ENCODE results near the gene MBIP. TPM values are rescaled to one million over a fixed set of nuclear protein-coding genes. Genes with fewer than 3 reads are reported as not detected.

MBIP gene
- total RNA-seq (10 to 100 TPM; 15.4 to 42.9 (median 17.8) TPM), total RNA-seq (11.9 to 48.1 (median 25.3) reads per million in 29 experiments)
- 24.0 TPM for total RNA-seq (2013)

- no peaks in the 10 kb centered on the region for H3K36me3 ChIP-seq (ENCODE audit: control insufficient read depth in 2 of 2, extremely low read depth in 1 of 2, insufficient read depth in 1 of 2, low read length in 1 of 2)
- H3K36me3 Mint-ChIP-seq = no peaks in the 10 kb centered on the region
- POLR2A ChIA-PET = interaction anchor here in 1 of 2 donors (0.5 to 0.6 kb wide), 2 partner anchors 13 to 1390 kb away, joined by 4 read pairs; no protein-coding TSS in a partner anchor
Measured at GRCh38 chr14:36320200-36320896, at the start of gene MBIP. MBIP (minus strand) TSS chr14:36320637; CDS start chr14:36320588, 49 bp downstream.

GRCh38 chr14:36367985-36368774, 47.7 kb upstream of the MBIP start:
- no peak overlapping the region for H3K4me3 Mint-ChIP-seq
- CTCF ChIA-PET = interaction anchor here (0.9 to 1.4 kb wide), 3 partner anchors 9 to 10 kb away, joined by 3 read pairs; no protein-coding TSS in a partner anchor
- no peak for DNase-seq
- WGBS (ENCODE audit: insufficient coverage) = 83% methylated on average over 3 of the region's 6 CpGs
- H3K4me1 Mint-ChIP-seq = no peaks in the 10 kb centered on the region
- no peak for ATAC-seq (replicated peaks in 1 of 4)
- H3K9me3 Mint-ChIP-seq = no peaks in the 10 kb centered on the region
- H3K27me3 Mint-ChIP-seq = peaks cover 3 to 18% of the 10 kb centered on the region in 2 donors
- Histone ChIP-seq H3K4me3 (ENCODE audit: control insufficient read depth in 1 of 2, extremely low read depth in 1 of 2, low read length in 1 of 2) (no peak overlapping the region), H3K4me1 (ENCODE audit: control insufficient read depth in 1 of 2, extremely low read depth in 1 of 2, insufficient read depth in 2 of 2, low read length in 2 of 2) (no peaks in the 10 kb centered on the region), H3K9me3 (no peaks in the 10 kb centered on the region), H3K27me3 (replicated peaks in 1 of 2; ENCODE audit: control insufficient read depth in 2 of 2, extremely low read depth in 1 of 2, insufficient read depth in 2 of 2, low read length in 1 of 2) (peaks cover 4 to 6% of the 10 kb centered on the region in 2 experiments), H3K36me3 (ENCODE audit: control insufficient read depth in 2 of 2, extremely low read depth in 1 of 2, insufficient read depth in 1 of 2, low read length in 1 of 2) (no peaks in the 10 kb centered on the region), H3K27ac (ENCODE audit: low read length) (no peak overlapping the region)
- no peak overlapping the region for H3K27ac Mint-ChIP-seq
- POLR2A ChIA-PET = no interaction called here
- H3K36me3 Mint-ChIP-seq = no peaks in the 10 kb centered on the region

More at GRCh38 chr14:36320200-36320896, at the start of gene MBIP:
- DNase-seq (peak; percentile 77 to 96 (median 90)), ATAC-seq (replicated peaks in 1 of 4) (peak; percentile 94 to 97 (median 96))
- Histone ChIP-seq H3K27ac (ENCODE audit: low read length) (peak within 1 kb of the TSS; percentile 65), H3K4me3 (ENCODE audit: control insufficient read depth in 1 of 2, extremely low read depth in 1 of 2, low read length in 1 of 2) (peak within 1 kb of the TSS; percentile 96 to 99), H3K9me3 (no peaks in the 10 kb centered on the region), H3K27me3 (replicated peaks in 1 of 2; ENCODE audit: control insufficient read depth in 2 of 2, extremely low read depth in 1 of 2, insufficient read depth in 2 of 2, low read length in 1 of 2) (no peaks in the 10 kb centered on the region), H3K4me1 (ENCODE audit: control insufficient read depth in 1 of 2, extremely low read depth in 1 of 2, insufficient read depth in 2 of 2, low read length in 2 of 2) (peaks cover 4 to 9% of the 10 kb centered on the region in 2 experiments)
- CTCF ChIA-PET = interaction anchor here in 1 of 2 donors (0.6 kb wide), 1 partner anchor 178 kb away, joined by 8 read pairs; no protein-coding TSS in a partner anchor
- peaks cover 35 to 44% (median 42%) of the 10 kb centered on the region in 3 donors for H3K4me1 Mint-ChIP-seq
- H3K9me3 Mint-ChIP-seq = no peaks in the 10 kb centered on the region
- peak within 1 kb of the TSS; percentile 89 to 97 (median 96) for H3K4me3 Mint-ChIP-seq
- peaks cover 5 to 10% of the 10 kb centered on the region in 2 donors for H3K27me3 Mint-ChIP-seq
- WGBS (ENCODE audit: insufficient coverage) = 0% methylated on average over 26 of the region's 35 CpGs
- peak within 1 kb of the TSS; percentile 90 to 95 for H3K27ac Mint-ChIP-seq

GRCh38 chr14:36365766-36366165, 45.3 kb upstream of the MBIP start:
- ATAC-seq (replicated peaks in 1 of 4) (no peak), DNase-seq (no peak)
- no peaks in the 10 kb centered on the region for H3K36me3 ChIP-seq (ENCODE audit: control insufficient read depth in 2 of 2, extremely low read depth in 1 of 2, insufficient read depth in 1 of 2, low read length in 1 of 2)
- Mint-ChIP-seq H3K36me3 (no peaks in the 10 kb centered on the region), H3K4me3 (no peak overlapping the region), H3K27me3 (peaks cover 3 to 18% of the 10 kb centered on the region in 2 donors), H3K4me1 (no peaks in the 10 kb centered on the region), H3K9me3 (no peaks in the 10 kb centered on the region), H3K27ac (no peak overlapping the region)
- ChIA-PET POLR2A (no interaction called here), CTCF (interaction anchor here in 1 of 2 donors (1.0 kb wide), 1 partner anchor 9 kb away, joined by 4 read pairs; no protein-coding TSS in a partner anchor)
- no peaks in the 10 kb centered on the region for H3K9me3 ChIP-seq
- 67% methylated on average over 1 of the region's 2 CpGs for WGBS (ENCODE audit: insufficient coverage)
- no peak overlapping the region for H3K27ac ChIP-seq (ENCODE audit: low read length)
- H3K27me3 ChIP-seq (replicated peaks in 1 of 2; ENCODE audit: control insufficient read depth in 2 of 2, extremely low read depth in 1 of 2, insufficient read depth in 2 of 2, low read length in 1 of 2) = peaks cover 4 to 9% of the 10 kb centered on the region in 2 experiments
- H3K4me3 ChIP-seq (ENCODE audit: control insufficient read depth in 1 of 2, extremely low read depth in 1 of 2, low read length in 1 of 2) = no peak overlapping the region
- no peaks in the 10 kb centered on the region for H3K4me1 ChIP-seq (ENCODE audit: control insufficient read depth in 1 of 2, extremely low read depth in 1 of 2, insufficient read depth in 2 of 2, low read length in 2 of 2)

- POLR2A ChIA-PET = no interaction called here
- H3K36me3 Mint-ChIP-seq = no peaks in the 10 kb centered on the region
- no peak overlapping the region for H3K4me3 Mint-ChIP-seq
- H3K27ac Mint-ChIP-seq = no peak overlapping the region
- no peaks in the 10 kb centered on the region for H3K4me1 ChIP-seq (ENCODE audit: control insufficient read depth in 1 of 2, extremely low read depth in 1 of 2, insufficient read depth in 2 of 2, low read length in 2 of 2)
- no peak overlapping the region for H3K4me3 ChIP-seq (ENCODE audit: control insufficient read depth in 1 of 2, extremely low read depth in 1 of 2, low read length in 1 of 2)
- H3K27ac ChIP-seq (ENCODE audit: low read length) = no peak overlapping the region
- peaks cover 4 to 9% of the 10 kb centered on the region in 2 experiments for H3K27me3 ChIP-seq (replicated peaks in 1 of 2; ENCODE audit: control insufficient read depth in 2 of 2, extremely low read depth in 1 of 2, insufficient read depth in 2 of 2, low read length in 1 of 2)
- WGBS (ENCODE audit: insufficient coverage) = 100% methylated on average over 2 of the region's 2 CpGs
- DNase-seq = no peak
- H3K9me3 Mint-ChIP-seq = no peaks in the 10 kb centered on the region
- no peaks in the 10 kb centered on the region for H3K4me1 Mint-ChIP-seq
- H3K27me3 Mint-ChIP-seq = peaks cover 3 to 18% of the 10 kb centered on the region in 2 donors
- no peaks in the 10 kb centered on the region for H3K9me3 ChIP-seq
- no peak for ATAC-seq (replicated peaks in 1 of 4)
- no peaks in the 10 kb centered on the region for H3K36me3 ChIP-seq (ENCODE audit: control insufficient read depth in 2 of 2, extremely low read depth in 1 of 2, insufficient read depth in 1 of 2, low read length in 1 of 2)
- CTCF ChIA-PET = no interaction called here
Measured at GRCh38 chr14:36363704-36364103, 43.3 kb upstream of the MBIP start.

GRCh38 chr14:36362648-36363047, 42.2 kb upstream of the MBIP start:
- no peaks in the 10 kb centered on the region for H3K4me1 ChIP-seq (ENCODE audit: control insufficient read depth in 1 of 2, extremely low read depth in 1 of 2, insufficient read depth in 2 of 2, low read length in 2 of 2)
- DNase-seq = no peak
- Mint-ChIP-seq H3K4me1 (no peaks in the 10 kb centered on the region), H3K4me3 (no peak overlapping the region), H3K27me3 (peaks cover 3 to 16% of the 10 kb centered on the region in 2 donors), H3K27ac (no peak overlapping the region), H3K9me3 (no peaks in the 10 kb centered on the region), H3K36me3 (no peaks in the 10 kb centered on the region)
- WGBS (ENCODE audit: insufficient coverage) = 40% methylated on average over 1 of the region's 3 CpGs
- H3K27me3 ChIP-seq (replicated peaks in 1 of 2; ENCODE audit: control insufficient read depth in 2 of 2, extremely low read depth in 1 of 2, insufficient read depth in 2 of 2, low read length in 1 of 2) = peaks cover under 1 to 7% of the 10 kb centered on the region in 2 experiments
- no peaks in the 10 kb centered on the region for H3K36me3 ChIP-seq (ENCODE audit: control insufficient read depth in 2 of 2, extremely low read depth in 1 of 2, insufficient read depth in 1 of 2, low read length in 1 of 2)
- ATAC-seq (replicated peaks in 1 of 4) = no peak
- ChIA-PET POLR2A (no interaction called here), CTCF (interaction anchor here in 1 of 2 donors (0.9 kb wide), 1 partner anchor 11 kb away, joined by 3 read pairs; no protein-coding TSS in a partner anchor)
- H3K9me3 ChIP-seq = no peaks in the 10 kb centered on the region
- no peak overlapping the region for H3K4me3 ChIP-seq (ENCODE audit: control insufficient read depth in 1 of 2, extremely low read depth in 1 of 2, low read length in 1 of 2)
- no peak overlapping the region for H3K27ac ChIP-seq (ENCODE audit: low read length)

GRCh38 chr14:36361210-36361853, 40.9 kb upstream of the MBIP start:
- Histone ChIP-seq H3K27me3 (replicated peaks in 1 of 2; ENCODE audit: control insufficient read depth in 2 of 2, extremely low read depth in 1 of 2, insufficient read depth in 2 of 2, low read length in 1 of 2) (peaks cover 0 to 3% of the 10 kb centered on the region in 2 experiments), H3K27ac (ENCODE audit: low read length) (no peak overlapping the region), H3K4me1 (ENCODE audit: control insufficient read depth in 1 of 2, extremely low read depth in 1 of 2, insufficient read depth in 2 of 2, low read length in 2 of 2) (no peaks in the 10 kb centered on the region), H3K9me3 (no peaks in the 10 kb centered on the region), H3K36me3 (ENCODE audit: control insufficient read depth in 2 of 2, extremely low read depth in 1 of 2, insufficient read depth in 1 of 2, low read length in 1 of 2) (no peaks in the 10 kb centered on the region), H3K4me3 (ENCODE audit: control insufficient read depth in 1 of 2, extremely low read depth in 1 of 2, low read length in 1 of 2) (no peak overlapping the region)
- POLR2A ChIA-PET = no interaction called here
- no peaks in the 10 kb centered on the region for H3K4me1 Mint-ChIP-seq
- H3K9me3 Mint-ChIP-seq = peaks cover 5 to 9% (median 8%) of the 10 kb centered on the region in 3 donors
- CTCF ChIA-PET = no interaction called here
- no peak overlapping the region for H3K27ac Mint-ChIP-seq
- no peaks in the 10 kb centered on the region for H3K36me3 Mint-ChIP-seq
- no CpG with 5 or more reads among the region's 2 CpGs for WGBS (ENCODE audit: insufficient coverage)
- peaks cover 5 to 9% of the 10 kb centered on the region in 2 donors for H3K27me3 Mint-ChIP-seq
- ATAC-seq (replicated peaks in 1 of 4) = no peak
- no peak for DNase-seq
- no peak overlapping the region for H3K4me3 Mint-ChIP-seq
